ENCODE results near the gene HFM1.
"Not testable (repeated sequence)": the region's sequence is repeated elsewhere in the genome, so short reads cannot be mapped to it uniquely, and the experiment has no call there.

The HFM1 gene

GRCh38 chr1:91450260-91450659, 45.6 kb upstream of the HFM1 start (continued):
- no peak for TF ChIP-seq TSHZ2 (CRISPR knock-in tag; IDR thresholded peaks at IDR 0.05)

- ATAC-seq, result not testable (repeated sequence)
Measured at GRCh38 chr1:91447782-91448181, 43.1 kb upstream of the HFM1 start.

- ATAC-seq, result not testable (repeated sequence)
Measured at GRCh38 chr1:91441980-91442379, 37.3 kb upstream of the HFM1 start.

- TF ChIP-seq OSR1 (CRISPR knock-in tag; IDR thresholded peaks at IDR 0.05) (no peak), TCF4 (CRISPR knock-in tag; IDR thresholded peaks at IDR 0.05; ENCODE audit: borderline replicate concordance) (no peak), ISL1 (CRISPR knock-in tag; IDR thresholded peaks at IDR 0.05) (no peak), GLIS3 (CRISPR knock-in tag; IDR thresholded peaks at IDR 0.05) (no peak), RARB (CRISPR knock-in tag; IDR thresholded peaks at IDR 0.05) (no peak), POU6F1 (CRISPR knock-in tag; IDR thresholded peaks at IDR 0.05; ENCODE audit: borderline replicate concordance, low read depth) (no peak)
- ATAC-seq, result peak; percentile 19; the same call in 1 of the 3 replicates
Measured at GRCh38 chr1:91440847-91441246, 36.2 kb upstream of the HFM1 start.

GRCh38 chr1:91439016-91439415, 34.4 kb upstream of the HFM1 start:
- ATAC-seq, result no peak
- TF ChIP-seq ZNF70 (CRISPR knock-in tag; IDR thresholded peaks at IDR 0.05), result no peak
- TF ChIP-seq CREB5 (CRISPR knock-in tag; IDR thresholded peaks at IDR 0.05; ENCODE audit: low read depth), result no peak
- no peak for TF ChIP-seq GLIS3 (CRISPR knock-in tag; IDR thresholded peaks at IDR 0.05)
- no peak for TF ChIP-seq CSRNP3 (CRISPR knock-in tag; IDR thresholded peaks at IDR 0.05)
- no peak for TF ChIP-seq POU6F1 (CRISPR knock-in tag; IDR thresholded peaks at IDR 0.05; ENCODE audit: borderline replicate concordance, low read depth)
- no peak for TF ChIP-seq ARNTL (CRISPR knock-in tag; IDR thresholded peaks at IDR 0.05; ENCODE audit: borderline replicate concordance, low read depth)
- TF ChIP-seq ZNF565 (CRISPR knock-in tag; conservative IDR thresholded peaks at IDR 0.05; ENCODE audit: low read depth), result no peak
- TF ChIP-seq ISL1 (CRISPR knock-in tag; IDR thresholded peaks at IDR 0.05), result no peak
- no peak for TF ChIP-seq TSHZ2 (CRISPR knock-in tag; IDR thresholded peaks at IDR 0.05)
- TF ChIP-seq ZNF8 (CRISPR knock-in tag; IDR thresholded peaks at IDR 0.05), result no peak
- TF ChIP-seq ZC3H10 (CRISPR knock-in tag; IDR thresholded peaks at IDR 0.05), result no peak
